Mesendoderm (in vitro differentiated cells): ENCODE data around the gene PDHX.

ENCODE experiments used
- DNase-seq: peaks from one replicate; pipeline ENCODE4 v3.0.0; 2013
- H2AK5ac ChIP-seq: 2 replicates; pipeline ENCODE4 v1.6.1; 2013; ENCODE audit warnings: low read length, inconsistent platforms
- H2BK120ac ChIP-seq: 2 replicates; pipeline ENCODE4 v1.6.1; 2013; ENCODE audit warnings: low read depth, mild to moderate bottlenecking, low read length, moderate library complexity, mixed read lengths
- H2BK15ac ChIP-seq: replicated peaks from 2 replicates; pipeline ENCODE4 v1.6.1; 2013; ENCODE audit warnings: low read depth, mild to moderate bottlenecking, moderate library complexity
- H2BK5ac ChIP-seq: 2 replicates; pipeline ENCODE4 v1.6.1; 2013; ENCODE audit warnings: low read length, inconsistent platforms
- H3K18ac ChIP-seq: 2 replicates; pipeline ENCODE4 v1.6.1; 2013; ENCODE audit warnings: mild to moderate bottlenecking, low read length, mixed read lengths
- H3K23ac ChIP-seq: one replicate; pipeline ENCODE4 v1.6.1; 2013; ENCODE audit warnings: low read length
- H3K27ac ChIP-seq: 2 replicates; pipeline ENCODE4 v1.5.1; 2013; ENCODE audit warnings: low read depth, mild to moderate bottlenecking, inconsistent platforms, low read length, moderate library complexity
- H3K27me3 ChIP-seq: 2 replicates; pipeline ENCODE4 v1.6.1; 2013; ENCODE audit warnings: low read length, control low read depth, mild to moderate bottlenecking, inconsistent platforms; ENCODE audit not compliant: insufficient read depth, poor library complexity
- H3K36me3 ChIP-seq: 2 replicates; pipeline ENCODE4 v1.6.1; 2013; ENCODE audit warnings: low read length, inconsistent platforms; ENCODE audit not compliant: control insufficient read depth, insufficient read depth
- H3K4ac ChIP-seq: one replicate; pipeline ENCODE4 v1.6.1; 2013; ENCODE audit warnings: low read depth, mild to moderate bottlenecking, low read length, moderate library complexity
- H3K4me1 ChIP-seq: 2 replicates; pipeline ENCODE4 v1.6.1; 2013; ENCODE audit warnings: low read depth, low read length, inconsistent platforms; ENCODE audit not compliant: control insufficient read depth
- H3K4me2 ChIP-seq: 2 replicates; pipeline ENCODE4 v1.6.1; 2013; ENCODE audit warnings: low read length
- H3K4me3 ChIP-seq: 2 replicates; pipeline ENCODE4 v1.5.1; 2013; ENCODE audit warnings: mild to moderate bottlenecking, low read length
- H3K56ac ChIP-seq: one replicate; pipeline ENCODE4 v1.6.1; 2013; ENCODE audit warnings: low read length
- H3K79me1 ChIP-seq: 2 replicates; pipeline ENCODE4 v1.6.1; 2013; ENCODE audit warnings: low read length, inconsistent platforms
- H3K79me2 ChIP-seq: 2 replicates; pipeline ENCODE4 v1.6.1; 2013; ENCODE audit warnings: mild to moderate bottlenecking, low read length; ENCODE audit not compliant: control insufficient read depth, insufficient read depth
- H3K9ac ChIP-seq: 2 replicates; pipeline ENCODE4 v1.6.1; 2013; ENCODE audit warnings: low read length, inconsistent platforms
- H4K5ac ChIP-seq: one replicate; pipeline ENCODE4 v1.6.1; 2013; ENCODE audit warnings: low read length
- H4K8ac ChIP-seq: one replicate; pipeline ENCODE4 v1.6.1; 2013; ENCODE audit warnings: low read depth, mild to moderate bottlenecking, control low read depth, low read length, moderate library complexity
- WGBS: extraction: QIAGEN DNeasy Blood & Tissue Kit; methylation state at CpG from one replicate; pipeline ENCODE4 v1.1.7; 2013; ENCODE audit warnings: low lambda C conversion rate, missing lambda C conversion rate; ENCODE audit not compliant: insufficient coverage; ENCODE audit errors: extremely low coverage; 5-methylcytosine and 5-hydroxymethylcytosine counted together

PDHX gene

DNA sequence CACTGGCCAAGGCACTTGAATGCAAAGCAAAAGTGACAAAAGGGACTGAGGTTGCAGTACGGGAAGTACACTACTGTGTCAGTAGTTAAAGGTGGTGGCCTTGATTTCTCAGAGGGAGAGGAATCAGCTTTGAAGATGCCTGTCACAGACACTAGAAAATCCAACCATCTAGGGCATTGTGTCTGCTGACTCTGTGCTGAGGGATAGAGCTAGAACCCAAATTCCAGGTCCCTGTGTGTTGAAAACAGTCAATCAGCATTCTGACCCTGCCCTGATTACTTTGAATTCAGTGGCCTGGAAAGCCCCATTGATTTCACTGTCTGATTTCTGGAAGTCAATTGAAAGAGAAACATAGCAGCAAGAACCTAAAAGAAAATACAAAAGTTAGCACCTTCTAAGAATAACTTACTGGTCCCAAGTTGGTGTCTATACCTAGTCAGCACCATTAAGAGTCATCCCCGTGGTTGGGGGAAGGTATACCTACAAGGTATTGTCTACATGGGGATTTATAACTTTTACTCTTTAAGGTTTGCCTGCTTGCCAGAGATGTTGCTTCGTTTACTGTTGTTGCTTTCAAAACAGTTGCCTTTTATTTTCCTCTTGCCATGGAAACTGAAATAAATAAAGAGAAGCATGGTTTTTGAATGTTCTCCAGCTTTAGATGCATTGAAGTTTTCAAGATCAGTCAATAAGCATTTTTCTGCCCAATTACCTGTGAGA, 97.3 kb downstream of the PDHX start:
- Histone ChIP-seq H2BK5ac (no peak overlapping the region), H3K4ac (no peak overlapping the region), H3K79me1 (no peaks in the 10 kb centered on the region), H3K23ac (no peak overlapping the region), H2BK15ac (no peak overlapping the region), H4K8ac (no peak overlapping the region), H3K4me2 (no peak overlapping the region), H3K79me2 (no peaks in the 10 kb centered on the region), H3K27me3 (no peaks in the 10 kb centered on the region), H3K9ac (no peak overlapping the region), H3K27ac (no peak overlapping the region), H3K18ac (no peak overlapping the region), H2AK5ac (no peak overlapping the region), H4K5ac (no peak overlapping the region), H3K4me3 (no peak overlapping the region), H3K4me1 (peaks cover 8% of the 10 kb centered on the region), H3K56ac (no peak overlapping the region), H2BK120ac (no peak overlapping the region), H3K36me3 (no peaks in the 10 kb centered on the region)
- DNase-seq, result no peak
- WGBS, result no CpG with 5 or more reads among the region's 3 CpGs

DNA sequence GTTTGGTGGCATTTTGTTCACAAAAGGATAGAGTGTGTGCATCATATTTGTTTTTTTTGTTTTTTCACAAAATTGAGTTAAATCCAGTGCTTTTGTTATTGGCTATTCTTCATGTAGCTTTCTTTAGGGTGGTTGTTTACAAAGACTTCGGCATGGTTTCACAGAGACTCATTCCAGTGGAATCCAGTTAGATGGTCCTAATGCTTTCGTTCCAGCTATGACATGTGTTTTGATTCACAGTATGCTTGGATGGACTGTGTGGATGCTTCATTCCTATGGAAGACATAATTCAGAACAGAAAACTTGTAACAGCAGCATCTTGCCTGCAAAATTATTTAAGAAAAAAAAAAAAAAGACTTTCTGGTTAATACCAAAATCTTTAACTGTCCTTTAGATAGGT, 97.9 kb downstream of the PDHX start:
- H3K18ac ChIP-seq, result no peak overlapping the region
- H3K23ac ChIP-seq, result no peak overlapping the region
- no peak overlapping the region for H2BK15ac ChIP-seq
- H2AK5ac ChIP-seq, result no peak overlapping the region
- H3K79me2 ChIP-seq, result no peaks in the 10 kb centered on the region
- no peak overlapping the region for H3K9ac ChIP-seq
- H3K27ac ChIP-seq, result no peak overlapping the region
- peaks cover 6% of the 10 kb centered on the region for H3K4me1 ChIP-seq
- no peak overlapping the region for H4K5ac ChIP-seq
- H3K27me3 ChIP-seq, result no peaks in the 10 kb centered on the region
- H3K4ac ChIP-seq, result no peak overlapping the region
- no peak overlapping the region for H3K56ac ChIP-seq
- H4K8ac ChIP-seq, result no peak overlapping the region
- no peak overlapping the region for H2BK5ac ChIP-seq
- H3K4me2 ChIP-seq, result no peak overlapping the region
- WGBS, result no CpG with 5 or more reads among the region's 2 CpGs
- DNase-seq, result no peak
- no peak overlapping the region for H2BK120ac ChIP-seq
- no peak overlapping the region for H3K4me3 ChIP-seq
- H3K79me1 ChIP-seq, result no peaks in the 10 kb centered on the region
- no peaks in the 10 kb centered on the region for H3K36me3 ChIP-seq

DNA sequence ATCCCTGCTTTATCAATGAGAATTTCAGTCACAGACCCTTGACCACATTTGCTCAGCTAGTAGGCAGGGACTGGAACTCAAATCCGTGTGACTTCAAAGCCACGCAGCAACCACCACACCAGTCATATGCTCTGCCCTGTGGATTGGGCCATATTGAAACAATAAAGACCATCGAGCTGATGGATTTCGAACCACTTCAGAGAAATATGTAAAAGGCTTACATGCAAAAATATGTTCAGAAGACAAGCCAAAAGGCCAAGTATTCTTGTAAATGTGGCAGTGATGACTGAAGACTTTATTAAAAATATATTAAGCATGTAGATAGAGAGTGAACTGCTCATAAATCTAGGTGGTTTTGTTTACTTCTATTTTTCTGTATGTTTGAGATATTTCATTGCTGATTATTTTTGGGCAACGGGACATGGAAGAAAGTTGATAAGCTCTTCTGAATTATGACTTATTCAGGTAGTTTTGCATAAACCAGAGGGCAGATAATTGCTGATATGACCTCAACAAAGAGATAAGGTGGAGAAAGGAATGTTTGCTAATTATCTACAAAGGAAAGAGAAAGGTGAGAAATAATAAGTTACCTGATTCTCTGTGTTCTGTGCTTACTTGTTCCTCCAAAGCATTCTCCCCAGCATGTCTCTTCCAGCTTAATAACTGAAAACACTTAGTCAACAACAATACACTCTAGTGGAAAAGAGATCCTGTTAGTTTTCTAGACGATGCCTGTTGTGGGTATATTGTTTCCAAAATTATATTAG, 99.4 kb downstream of the PDHX start:
- Histone ChIP-seq H3K18ac (no peak overlapping the region), H2BK120ac (no peak overlapping the region), H2BK5ac (no peak overlapping the region), H2BK15ac (no peak overlapping the region), H3K9ac (no peak overlapping the region), H3K4me2 (no peak overlapping the region), H4K5ac (no peak overlapping the region), H3K27me3 (no peaks in the 10 kb centered on the region), H3K79me1 (no peaks in the 10 kb centered on the region), H3K4me1 (peaks cover 2% of the 10 kb centered on the region), H2AK5ac (no peak overlapping the region), H3K4me3 (no peak overlapping the region), H3K79me2 (no peaks in the 10 kb centered on the region), H3K36me3 (no peaks in the 10 kb centered on the region), H3K23ac (no peak overlapping the region), H3K27ac (no peak overlapping the region), H3K56ac (no peak overlapping the region), H4K8ac (no peak overlapping the region), H3K4ac (no peak overlapping the region)
- DNase-seq, result no peak
- WGBS, result no CpG with 5 or more reads among the region's 6 CpGs

DNA sequence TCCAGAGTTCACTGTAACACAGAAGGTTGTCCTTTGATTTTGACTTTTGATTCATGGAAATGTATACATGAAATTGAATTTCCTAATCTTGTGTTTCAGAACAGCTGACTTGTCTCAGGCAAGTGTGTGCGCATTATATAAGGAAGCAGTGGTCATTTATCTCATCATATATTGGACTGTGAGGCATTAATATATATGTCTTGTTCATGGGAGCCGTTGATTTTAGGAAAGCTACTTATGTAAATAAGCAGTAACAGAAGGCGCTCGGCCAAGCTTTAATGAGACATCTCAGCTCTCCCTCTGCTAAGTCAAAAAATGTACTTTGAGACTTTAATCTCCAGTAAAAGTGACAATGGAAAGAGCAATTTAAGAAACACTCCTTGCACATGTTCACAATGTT, 100.5 kb downstream of the PDHX start:
- Histone ChIP-seq H4K5ac (no peak overlapping the region), H2BK5ac (no peak overlapping the region), H3K27me3 (no peaks in the 10 kb centered on the region), H3K4me1 (no peaks in the 10 kb centered on the region), H3K4ac (no peak overlapping the region), H3K9ac (no peak overlapping the region), H3K23ac (no peak overlapping the region), H2AK5ac (no peak overlapping the region), H3K56ac (no peak overlapping the region), H3K79me2 (no peaks in the 10 kb centered on the region), H3K36me3 (no peaks in the 10 kb centered on the region), H4K8ac (no peak overlapping the region), H2BK15ac (no peak overlapping the region), H3K27ac (no peak overlapping the region), H3K4me2 (no peak overlapping the region), H2BK120ac (no peak overlapping the region), H3K79me1 (no peaks in the 10 kb centered on the region), H3K4me3 (no peak overlapping the region), H3K18ac (no peak overlapping the region)
- DNase-seq, result no peak
- WGBS, result no CpG with 5 or more reads among the region's 4 CpGs

DNA sequence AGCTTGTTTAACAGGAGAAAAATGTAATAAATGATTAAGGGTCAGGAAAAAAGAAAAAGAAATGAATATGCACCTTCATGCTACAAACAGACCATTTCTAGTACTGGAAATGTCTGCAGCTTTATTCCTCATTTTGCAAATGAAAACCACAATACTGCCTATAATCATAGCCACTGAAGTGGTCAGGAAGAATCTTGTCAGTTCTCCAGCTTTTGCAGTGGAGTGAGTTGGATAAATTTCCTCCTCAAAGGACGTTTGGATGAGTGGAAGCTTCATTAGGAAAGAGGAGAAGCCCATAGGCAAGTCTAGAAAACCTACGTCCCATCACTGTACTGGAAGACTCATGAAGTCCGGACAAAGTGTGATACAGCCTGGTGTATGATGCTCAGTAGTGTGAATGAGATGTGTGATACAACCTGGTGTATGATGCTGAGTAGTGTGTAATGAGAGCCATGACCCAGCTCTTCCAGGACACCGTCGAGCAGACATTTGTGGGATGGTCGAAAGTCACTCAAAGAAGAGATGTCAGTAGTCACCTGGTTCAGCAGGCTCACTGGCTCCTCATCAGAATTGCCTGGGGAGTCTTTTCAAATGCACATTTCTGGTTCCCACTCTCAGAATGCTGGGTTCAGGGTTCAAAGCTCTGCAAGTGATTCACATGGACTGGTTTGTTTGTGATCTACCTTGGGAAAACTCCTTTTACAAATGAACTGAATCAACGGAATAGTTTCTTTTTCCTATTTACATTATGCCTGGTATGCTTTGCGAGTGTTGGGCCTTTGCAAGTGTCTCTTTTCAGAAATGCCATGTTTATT, 101.3 kb downstream of the PDHX start:
- Histone ChIP-seq H2AK5ac (no peak overlapping the region), H3K9ac (no peak overlapping the region), H4K5ac (no peak overlapping the region), H3K27ac (no peak overlapping the region), H3K4me2 (no peak overlapping the region), H3K56ac (no peak overlapping the region), H3K79me2 (no peaks in the 10 kb centered on the region), H4K8ac (no peak overlapping the region), H3K36me3 (no peaks in the 10 kb centered on the region), H3K18ac (no peak overlapping the region), H2BK5ac (no peak overlapping the region), H3K27me3 (no peaks in the 10 kb centered on the region), H3K79me1 (no peaks in the 10 kb centered on the region), H3K4me1 (no peaks in the 10 kb centered on the region), H3K23ac (no peak overlapping the region), H3K4ac (no peak overlapping the region), H2BK15ac (no peak overlapping the region), H2BK120ac (no peak overlapping the region), H3K4me3 (no peak overlapping the region)
- WGBS, result no CpG with 5 or more reads among the region's 8 CpGs
- DNase-seq, result no peak
